Hypothalamus (tissue), 51 donors: ENCODE data around the gene MTRF1.
A peak's percentile ranks its signal among the peaks of the same experiment; 100 is the strongest.

Source experiments
- DNase-seq, 51 donors: peaks; one replicate each; lab custom pipeline; 2025; lab: John Stamatoyannopoulos, UW

The MTRF1 gene

GRCh38 chr13:41231025-41231677 lies 32.2 kb downstream of the MTRF1 start:
- no peak for DNase-seq

- DNase-seq: no peak
Measured at GRCh38 chr13:41229356-41229755, 34.0 kb downstream of the MTRF1 start.

- DNase-seq: no peak
Measured at GRCh38 chr13:41224113-41225110, 39.0 kb downstream of the MTRF1 start.

- DNase-seq: peak in 18 of 51 donors; percentile 1 to 50 (median 14)
Measured at GRCh38 chr13:41222259-41222852, 41.0 kb downstream of the MTRF1 start.

GRCh38 chr13:41220401-41220800 lies 43.0 kb downstream of the MTRF1 start:
- DNase-seq: no peak

- no peak for DNase-seq
Measured at GRCh38 chr13:41216160-41216559, 47.2 kb downstream of the MTRF1 start.

GRCh38 chr13:41213919-41214318 lies 49.5 kb downstream of the MTRF1 start:
- no peak for DNase-seq

GRCh38 chr13:41213316-41213715 lies 50.1 kb downstream of the MTRF1 start:
- DNase-seq: no peak

- DNase-seq: no peak
Measured at GRCh38 chr13:41212881-41213280, 50.5 kb downstream of the MTRF1 start.

- no peak for DNase-seq
Measured at GRCh38 chr13:41211062-41211461, 52.3 kb downstream of the MTRF1 start.

- DNase-seq: no peak
Measured at GRCh38 chr13:41206467-41206866, 56.9 kb downstream of the MTRF1 start.

- DNase-seq: no peak
Measured at GRCh38 chr13:41203810-41204209, 59.6 kb downstream of the MTRF1 start.

- no peak for DNase-seq
Measured at GRCh38 chr13:41200126-41200525, 63.2 kb downstream of the MTRF1 start.

GRCh38 chr13:41199526-41199925 lies 63.9 kb downstream of the MTRF1 start:
- no peak for DNase-seq

GRCh38 chr13:41199079-41199478 lies 64.3 kb downstream of the MTRF1 start:
- DNase-seq: no peak

GRCh38 chr13:41196620-41197019 lies 66.8 kb downstream of the MTRF1 start:
- DNase-seq: no peak

GRCh38 chr13:41196011-41196410 lies 67.4 kb downstream of the MTRF1 start:
- no peak for DNase-seq

- DNase-seq: peak; percentile 59 to 96 (median 88)
Measured at GRCh38 chr13:41193919-41194824, 69.2 kb downstream of the MTRF1 start, which contains the start of gene KBTBD7. Gene KBTBD7, minus strand, starts transcription at chr13:41194569. Its CDS starts 312 bp downstream, at chr13:41194257.

- DNase-seq: peak in 3 of 51 donors; percentile 4 to 12 (median 12)
Measured at GRCh38 chr13:41193469-41193868, 69.9 kb downstream of the MTRF1 start.

GRCh38 chr13:41188584-41188983 lies 74.8 kb downstream of the MTRF1 start:
- no peak for DNase-seq
